Left colon (tissue), 2 donors: ENCODE measurements around the gene SNRPA1. TPM values are rescaled to one million over a fixed set of nuclear protein-coding genes. Genes with fewer than 3 reads are reported as not detected.
"Not testable (repeated sequence)": the region's sequence is repeated elsewhere in the genome, so short reads cannot be mapped to it uniquely, and the experiment has no call there.

ENCODE experiments used
- ATAC-seq: fragments of 200-7000 bp; cut with Tn5 transposase; one replicate; pipeline ENCODE4 v1.9.1; 2020; ENCODE audit warnings: mild to moderate bottlenecking, moderate library complexity
- DNase-seq, 2 donors: peaks; one replicate each; pipeline ENCODE4 v3.0.0-alpha.2; 2020
- intact Hi-C, 2 donors: fragments of 100-400 bp; cut with DNase I in 1 of 2; cut with micrococcal nuclease in 1 of 2; formaldehyde crosslinking; loops; one replicate each; pipeline versions ENCODE4 v1.11.2 to v1.14.0; 2022; cut with DNase I, micrococcal nuclease
- long read RNA-seq: library from polyadenylated mRNA; unstranded; transcript quantifications from one replicate; pipeline ENCODE4 v2.0.0, GENCODE V29; 2021
- total RNA-seq, 2 donors: library from RNA; stranded (reverse); fragmentation: NEBNext Ultra II Directional; extraction: Animal tissue kit (Norgen Biotek cat#: 25700); gene quantifications; one replicate each; pipeline ENCODE4 v1.2.1, GENCODE V29; 2021
- donor health status: DM: no; HTN: no; CAD: no.
- donor health status: DM: yes; HTN: yes; CAD: no.

The SNRPA1 gene
- total RNA-seq = 10 to 100 TPM; 44.7 to 48.2 TPM
- long read RNA-seq, transcript SNRPA1-201 (9 exons, 1,055 nt) = major isoform, 47 of 72 reads
- long read RNA-seq, transcript SNRPA1-205 (7 exons, 2,108 nt) = minor isoform, 11 of 72 reads
- long read RNA-seq, partial matches to known transcripts = 8 of 72 reads
- long read RNA-seq, other reads (novel, unspliced or antisense) = 3 of 72 reads

- DNase-seq (peak; percentile 98 to 100), ATAC-seq (peak; percentile 86)
- intact Hi-C loops = loop anchor here in 1 of 2 donors (5.0 kb wide), 1 partner anchor 347 kb away; no protein-coding TSS in a partner anchor
Measured at GRCh38 chr15:101294731-101295606, at the start of gene SNRPA1. Gene SNRPA1 (minus strand): TSS chr15:101295248. CDS start chr15:101295178, 70 bp downstream.

GRCh38 chr15:101342056-101342455, 47.0 kb upstream of the SNRPA1 start:
- intact Hi-C loops = no loop called here

DNA sequence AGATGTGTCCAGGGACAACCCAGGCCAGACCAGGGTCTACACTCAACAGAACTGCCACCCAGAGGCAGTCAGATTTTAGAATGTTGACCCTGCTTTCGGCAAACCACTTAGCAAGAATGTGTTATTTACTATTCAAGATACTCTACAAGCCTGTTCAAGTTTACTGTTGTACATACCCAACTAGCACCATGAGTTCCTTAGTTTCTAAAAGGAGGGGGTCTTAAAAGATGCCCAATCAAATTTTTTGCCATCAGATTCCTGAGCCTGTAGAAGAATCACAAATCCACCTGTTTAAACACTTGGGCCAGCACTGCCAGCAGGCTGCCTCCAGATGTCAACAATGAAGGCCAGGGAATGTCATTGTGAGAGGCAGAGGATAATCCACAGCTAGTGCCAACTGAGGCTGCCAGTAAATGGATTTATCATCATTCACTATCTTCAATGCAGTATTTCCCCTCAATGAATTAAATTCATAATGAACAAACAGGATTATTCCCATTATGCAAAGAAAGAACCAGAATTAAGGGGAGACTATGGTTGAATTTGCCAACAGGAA, 43.5 kb upstream of the SNRPA1 start:
- intact Hi-C loops = no loop called here
- ATAC-seq = no peak

More at GRCh38 chr15:101342056-101342455, 47.0 kb upstream of the SNRPA1 start:
- ATAC-seq = no peak
- no peak for DNase-seq

GRCh38 chr15:101337976-101338375, 42.9 kb upstream of the SNRPA1 start:
- intact Hi-C loops = no loop called here
- ATAC-seq (no peak), DNase-seq (no peak)

More for the DNA sequence above, 43.5 kb upstream of the SNRPA1 start:
- DNase-seq = no peak

DNA sequence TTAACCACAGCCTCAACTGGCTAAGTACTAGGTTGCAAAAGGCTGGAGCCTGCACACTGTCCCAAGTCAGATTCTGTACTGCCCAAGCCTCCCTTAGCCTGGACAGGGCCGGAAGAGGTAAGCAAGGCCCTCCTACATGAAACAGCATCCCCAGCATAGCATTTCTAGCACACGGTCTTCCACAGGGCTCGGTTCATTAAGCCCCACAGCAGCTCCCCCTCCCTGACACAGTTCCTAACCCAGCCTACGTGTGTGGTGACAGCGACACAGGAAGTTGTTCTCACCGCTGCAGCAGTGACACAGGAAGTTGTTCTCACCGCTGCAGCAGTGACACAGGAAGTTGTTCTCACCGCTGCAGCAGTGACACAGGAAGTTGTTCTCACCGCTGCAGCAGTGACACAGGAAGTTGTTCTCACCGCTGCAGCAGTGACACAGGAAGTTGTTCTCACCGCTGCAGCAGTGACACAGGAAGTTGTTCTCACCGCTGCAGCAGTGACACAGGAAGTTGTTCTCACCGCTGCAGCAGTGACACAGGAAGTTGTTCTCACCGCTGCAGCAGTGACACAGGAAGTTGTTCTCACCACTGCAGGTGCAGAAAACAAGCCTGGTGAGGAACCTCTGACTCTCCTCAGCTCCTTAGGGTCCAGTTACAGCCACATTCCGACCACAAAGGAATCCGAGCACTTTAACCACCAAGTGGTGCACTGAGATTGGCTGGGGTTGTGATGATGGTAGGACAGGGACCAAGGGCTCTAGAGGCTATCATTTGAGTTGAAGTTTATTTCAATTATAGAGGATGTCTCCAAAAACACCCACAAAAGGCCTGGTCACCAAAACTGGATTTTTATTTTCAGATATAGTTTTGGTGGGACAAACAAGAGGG, 39.1 kb upstream of the SNRPA1 start:
- ATAC-seq, DNase-seq, intact Hi-C loops: not testable (repeated sequence)

DNA sequence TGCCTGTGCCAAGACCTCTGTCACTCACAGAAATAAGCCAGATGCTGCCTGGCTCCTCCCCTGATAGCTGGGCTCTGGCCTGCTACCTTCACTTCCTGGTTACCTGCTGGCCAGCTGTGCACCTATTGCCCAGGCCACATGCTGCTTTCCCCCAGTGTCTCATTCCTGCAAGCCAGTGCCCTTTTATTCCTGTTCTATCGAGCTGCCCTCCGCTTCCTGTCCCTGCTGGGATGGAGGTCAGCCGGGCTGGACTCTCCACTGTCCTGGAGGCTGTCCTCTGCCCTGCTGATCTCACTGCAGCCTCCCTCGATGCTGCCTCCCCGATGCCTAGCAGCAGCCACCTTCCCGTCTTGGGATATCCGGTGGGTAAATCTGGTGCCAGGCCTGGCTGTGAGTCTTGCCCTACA, 37.0 kb upstream of the SNRPA1 start:
- intact Hi-C loops = no loop called here
- DNase-seq (no peak), ATAC-seq (peak; percentile 63)

- DNase-seq (no peak), ATAC-seq (no peak)
- intact Hi-C loops = no loop called here
Measured at GRCh38 chr15:101329867-101330380, 34.9 kb upstream of the SNRPA1 start.

DNA sequence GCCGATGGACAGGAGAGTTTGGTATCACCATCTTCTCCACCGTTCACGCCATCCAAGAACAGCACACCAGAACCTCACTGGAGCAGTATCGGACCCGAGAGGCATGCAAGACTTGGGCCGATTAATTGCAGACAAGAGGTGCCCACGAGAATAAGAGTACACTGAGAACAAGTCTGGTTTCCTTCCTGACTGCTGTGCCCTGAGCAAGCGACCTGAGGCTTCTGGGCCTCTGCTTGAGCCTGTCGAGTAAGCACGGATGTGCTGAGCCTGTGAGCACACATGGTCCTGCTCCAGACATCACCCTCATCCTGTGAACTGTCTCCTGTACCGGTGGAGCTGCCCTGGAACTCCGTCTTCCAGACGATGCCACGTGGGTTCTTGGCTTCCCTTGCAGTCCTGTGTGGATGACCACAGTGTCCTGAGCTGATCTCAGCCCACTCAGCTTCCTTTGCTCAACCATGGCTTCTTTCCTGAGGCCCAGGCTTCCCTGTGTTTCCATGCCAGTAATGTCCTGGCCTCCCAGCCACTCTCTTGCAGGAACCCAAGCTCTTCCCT, 34.3 kb upstream of the SNRPA1 start:
- intact Hi-C loops = no loop called here
- ATAC-seq (no peak), DNase-seq (no peak)

DNA sequence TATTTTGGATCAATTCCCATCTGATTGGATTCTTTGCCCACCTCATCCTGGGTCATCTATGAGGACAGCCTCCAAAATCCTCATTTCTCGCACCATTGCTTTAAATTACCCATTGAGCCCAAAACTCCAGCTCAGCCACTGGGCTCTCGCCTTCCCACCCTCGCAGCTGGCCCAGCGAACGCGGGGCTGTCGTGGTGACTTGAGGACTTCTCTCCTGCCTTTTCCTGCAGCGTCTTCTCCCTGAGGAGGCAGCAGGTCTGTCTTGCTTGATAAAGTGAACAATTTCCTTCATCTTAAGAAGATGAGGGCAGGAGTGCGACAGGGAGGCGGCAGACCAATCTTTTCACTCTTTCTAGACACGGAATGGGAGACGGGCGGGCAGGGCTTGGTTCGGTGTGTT, 33.0 kb upstream of the SNRPA1 start:
- intact Hi-C loops = no loop called here
- DNase-seq (no peak), ATAC-seq (no peak)

DNA sequence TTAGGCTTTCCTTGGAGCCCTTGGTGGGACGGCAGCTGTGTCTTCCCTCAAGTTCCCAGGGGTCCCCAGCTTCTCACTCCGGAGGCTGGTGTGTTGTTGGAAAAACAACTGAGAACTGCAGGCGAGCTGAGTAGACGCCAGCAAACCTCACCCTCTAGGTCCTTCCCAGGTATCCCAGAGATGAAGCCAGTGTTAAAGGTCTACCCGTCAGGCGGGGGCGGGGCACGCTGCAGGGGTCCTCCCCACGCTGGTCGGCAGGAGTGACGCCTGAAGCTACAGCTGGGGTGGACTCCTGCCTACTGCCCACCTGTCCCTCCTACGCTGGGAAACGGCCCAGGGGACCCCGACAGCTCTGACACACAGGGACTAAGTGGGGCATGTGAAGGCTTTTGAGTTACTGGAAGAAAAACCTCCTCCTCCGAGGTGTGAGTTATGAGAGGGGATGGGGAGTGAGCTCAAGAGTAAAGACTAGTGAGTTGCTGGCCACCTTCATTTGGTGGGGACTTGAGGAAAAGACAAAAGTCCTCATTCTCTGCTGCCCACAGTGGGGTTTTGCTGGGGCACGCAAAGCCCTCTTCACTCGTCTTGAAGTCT, 32.2 kb upstream of the SNRPA1 start:
- DNase-seq = no peak
- no peak for ATAC-seq
- intact Hi-C loops = no loop called here

- no peak for ATAC-seq
- intact Hi-C loops = no loop called here
- no peak for DNase-seq
Measured at GRCh38 chr15:101326462-101327146, 31.6 kb upstream of the SNRPA1 start.

- intact Hi-C loops = no loop called here
- DNase-seq = no peak
- ATAC-seq = no peak
Measured at GRCh38 chr15:101326026-101326315, 30.9 kb upstream of the SNRPA1 start.

DNA sequence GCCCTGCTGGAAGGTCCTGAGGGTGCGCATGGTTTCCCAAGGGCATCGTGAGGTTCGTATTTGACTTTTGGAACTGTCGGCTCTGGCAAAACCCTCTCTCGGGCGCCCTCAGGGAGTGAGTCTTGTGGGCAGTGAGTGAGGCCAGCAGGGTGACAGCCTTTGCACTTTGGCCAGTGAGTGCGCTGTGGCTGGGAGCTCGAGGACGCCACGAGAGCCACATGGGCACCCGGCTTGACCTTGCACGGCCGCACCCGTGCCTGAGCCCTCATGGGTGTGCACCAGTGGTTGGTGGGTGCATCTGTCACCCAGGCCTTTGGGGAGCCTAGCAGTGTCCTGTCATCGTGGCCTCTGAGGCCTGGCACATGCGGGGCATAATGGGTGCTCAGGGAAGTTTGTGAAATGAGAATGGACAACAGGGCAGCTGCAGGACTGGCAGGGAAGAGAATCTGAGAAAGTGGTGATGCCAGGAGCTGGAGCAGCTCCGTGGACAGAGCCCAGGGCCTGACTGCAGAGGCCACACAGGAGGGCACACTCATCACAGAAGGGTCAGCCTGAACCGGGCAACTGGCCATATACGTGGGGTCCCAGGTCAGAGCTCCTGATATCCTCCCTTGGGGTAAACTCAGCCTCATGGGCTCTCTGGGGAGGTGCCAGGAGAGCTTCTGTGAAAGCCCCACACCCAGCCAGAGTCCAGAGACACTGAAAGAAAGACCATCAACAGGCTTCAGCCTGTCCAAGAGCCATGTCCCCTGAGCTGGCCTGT, 30.4 kb upstream of the SNRPA1 start:
- intact Hi-C loops = no loop called here
- ATAC-seq = no peak
- DNase-seq = no peak

DNA sequence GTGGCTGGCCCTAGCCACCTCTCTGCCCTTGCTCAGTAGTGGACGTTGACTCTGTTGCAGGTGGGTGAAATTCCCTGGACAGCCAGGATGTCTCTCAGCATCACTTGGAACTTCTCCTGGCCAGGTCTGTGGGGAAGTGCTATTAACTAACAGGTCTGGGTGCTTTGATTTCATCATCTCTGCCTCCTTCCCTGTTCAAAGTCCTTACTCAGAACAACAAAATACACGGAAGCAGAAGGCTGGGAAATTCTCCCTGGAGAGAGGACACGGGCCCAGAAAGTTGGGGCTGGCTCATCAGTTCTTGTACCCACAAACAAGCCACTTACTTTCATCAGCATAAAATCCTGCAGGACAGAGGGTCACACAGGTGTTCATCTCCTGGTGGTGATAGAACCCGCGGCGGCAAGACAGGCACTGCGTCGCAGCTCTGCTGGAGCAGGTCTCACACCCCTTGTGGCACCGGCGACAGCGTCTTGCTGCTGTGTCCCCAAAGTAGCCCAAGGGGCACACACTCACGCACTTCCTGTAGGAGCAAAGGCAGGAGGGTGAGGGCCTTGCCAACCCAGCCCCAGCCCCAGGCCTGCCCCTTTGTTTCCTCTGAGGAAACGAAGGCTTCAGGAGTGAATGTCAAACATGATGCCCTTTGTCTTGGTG, 29.6 kb upstream of the SNRPA1 start:
- intact Hi-C loops = no loop called here
- DNase-seq (no peak), ATAC-seq (peak; percentile 95)

GRCh38 chr15:101323793-101324523, 28.9 kb upstream of the SNRPA1 start:
- ATAC-seq (peak; percentile 39), DNase-seq (peak in 1 of 2 donors; percentile 5)
- intact Hi-C loops = no loop called here
